Measurements from ENCODE around the gene MDP1.

The MDP1 gene

DNA sequence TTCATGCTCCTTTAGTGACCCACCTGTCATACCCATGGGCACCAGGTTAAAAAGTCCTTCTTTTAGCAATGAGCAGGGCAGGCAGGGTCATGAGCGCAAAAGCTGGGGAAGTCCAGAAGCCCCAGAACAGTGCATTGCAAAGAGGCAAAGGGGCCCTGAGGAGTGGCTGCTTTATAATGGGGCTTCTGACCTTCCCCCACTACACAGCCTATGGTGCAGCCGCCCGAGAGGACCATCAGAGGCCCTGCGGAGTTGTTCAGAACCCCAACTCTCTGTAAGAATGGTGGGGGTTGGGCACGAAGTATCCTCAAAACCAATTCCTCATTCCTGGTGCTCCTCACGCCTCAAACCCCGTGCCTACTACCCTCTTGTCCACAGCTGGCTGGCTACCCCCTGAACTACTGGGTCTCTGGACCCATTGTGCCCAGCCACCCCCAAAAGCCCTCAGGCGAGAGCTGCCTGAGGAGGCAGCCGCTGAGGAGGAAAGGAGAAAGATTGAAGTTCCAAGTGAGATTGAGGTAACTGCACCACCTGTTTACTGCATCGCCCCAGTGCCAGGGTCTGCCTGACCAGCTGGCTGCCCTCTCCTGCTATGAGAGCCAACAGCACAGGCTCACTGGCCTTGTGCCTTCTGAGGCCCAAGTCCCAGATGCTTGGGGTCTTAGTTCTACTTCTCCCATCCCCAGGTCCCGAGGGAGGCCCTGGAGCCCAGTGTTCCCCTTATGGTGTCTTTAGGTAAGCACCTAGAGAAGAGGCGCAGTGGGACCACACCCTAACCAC is 37.3 kb downstream of the MDP1 start:
- DNase-seq = no peak

DNA sequence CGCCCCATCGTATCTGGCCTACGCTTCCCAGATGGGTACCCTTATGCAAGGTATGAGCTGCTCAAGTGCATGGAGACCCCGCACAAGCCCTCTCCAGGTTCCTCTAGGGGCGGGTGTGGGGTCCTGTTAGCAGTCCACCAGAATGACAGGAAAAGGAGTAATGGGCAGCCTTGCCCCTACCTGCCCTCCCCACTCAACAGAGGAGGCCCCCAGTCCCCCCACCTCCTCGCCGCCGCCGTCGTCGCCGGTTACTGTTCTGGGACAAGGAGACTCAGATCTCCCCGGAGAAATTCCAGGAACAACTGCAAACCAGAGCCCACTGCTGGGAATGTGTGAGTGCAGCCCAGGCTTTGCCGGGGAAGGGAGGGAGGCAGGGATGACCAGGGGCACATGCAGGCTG is 38.0 kb downstream of the MDP1 start:
- DNase-seq = no peak

DNA sequence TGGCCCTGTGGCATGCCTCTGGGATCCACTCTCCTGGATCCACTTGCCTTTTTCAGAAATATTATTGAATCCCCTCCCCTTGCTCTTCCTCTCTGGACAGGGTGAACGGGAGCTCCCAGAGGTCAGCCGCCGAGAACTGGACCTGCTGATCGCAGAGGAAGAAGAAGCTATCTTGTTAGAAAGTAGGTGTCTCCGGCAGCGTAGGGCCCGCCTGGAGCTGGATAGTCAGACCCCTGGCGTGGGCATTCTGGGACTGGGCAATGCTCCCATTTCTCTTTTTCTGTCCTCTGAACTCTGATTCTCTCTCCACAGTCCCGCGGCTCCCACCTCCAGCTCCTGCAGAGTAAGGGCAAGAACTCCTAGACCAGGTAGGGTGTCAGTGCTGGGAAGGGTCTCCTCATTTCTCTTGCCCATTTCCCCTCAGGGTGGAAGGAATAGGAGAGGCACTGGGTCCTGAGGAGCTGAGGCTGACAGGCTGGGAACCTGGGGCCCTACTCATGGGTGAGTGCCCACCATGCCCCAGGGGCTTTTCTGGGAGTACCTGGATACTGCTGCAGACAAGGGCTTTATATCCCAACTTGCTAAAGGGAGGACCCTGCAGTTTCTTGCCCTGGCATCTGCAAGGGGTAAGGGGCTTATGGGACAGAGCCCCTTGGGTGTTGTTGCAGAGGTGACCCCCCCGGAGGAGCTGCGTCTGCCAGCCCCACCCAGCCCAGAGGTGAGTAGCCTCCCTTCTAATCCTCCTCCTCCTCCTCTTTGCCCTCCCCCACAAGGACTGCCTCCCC is 38.6 kb downstream of the MDP1 start:
- no peak for DNase-seq

DNA sequence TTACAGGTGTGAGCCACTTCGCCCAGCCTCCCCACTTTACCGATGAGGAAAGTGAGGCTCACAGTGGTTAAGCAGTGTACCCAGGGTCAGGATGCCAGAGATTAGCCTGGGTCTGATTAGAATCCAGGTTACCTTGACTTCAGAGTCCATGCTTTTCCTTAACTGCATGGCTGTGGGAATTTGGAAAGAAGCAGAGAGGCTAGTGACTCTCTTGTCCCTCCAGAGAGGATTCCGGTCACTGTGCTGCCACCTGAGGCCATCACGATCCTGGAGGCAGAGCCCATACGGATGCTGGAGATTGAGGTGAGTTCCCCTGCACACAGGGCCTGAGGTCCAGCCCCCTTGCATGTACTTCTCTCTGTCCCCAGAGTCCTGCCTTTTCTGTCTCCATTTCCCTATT is 39.3 kb downstream of the MDP1 start:
- DNase-seq = no peak

DNA sequence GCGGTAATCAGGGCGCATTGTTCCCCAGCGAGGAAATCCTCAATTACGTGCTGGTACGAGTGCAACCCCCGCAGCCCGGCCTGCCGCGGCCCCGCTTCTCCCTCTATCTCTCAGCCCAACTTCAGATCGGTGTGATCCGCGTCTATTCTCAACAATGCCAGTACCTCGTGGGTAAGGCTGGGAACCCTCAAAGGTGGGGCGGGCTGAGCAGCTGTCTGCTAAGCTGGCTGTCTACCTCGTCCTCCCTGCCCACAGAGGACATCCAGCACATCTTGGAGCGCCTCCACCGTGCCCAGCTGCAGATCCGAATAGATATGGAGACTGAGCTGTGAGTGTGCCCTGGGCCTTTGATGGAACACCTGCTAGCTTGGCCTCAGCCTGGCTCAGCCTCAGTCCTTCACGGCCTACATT is 43.0 kb downstream of the MDP1 start:
- DNase-seq = no peak

DNA sequence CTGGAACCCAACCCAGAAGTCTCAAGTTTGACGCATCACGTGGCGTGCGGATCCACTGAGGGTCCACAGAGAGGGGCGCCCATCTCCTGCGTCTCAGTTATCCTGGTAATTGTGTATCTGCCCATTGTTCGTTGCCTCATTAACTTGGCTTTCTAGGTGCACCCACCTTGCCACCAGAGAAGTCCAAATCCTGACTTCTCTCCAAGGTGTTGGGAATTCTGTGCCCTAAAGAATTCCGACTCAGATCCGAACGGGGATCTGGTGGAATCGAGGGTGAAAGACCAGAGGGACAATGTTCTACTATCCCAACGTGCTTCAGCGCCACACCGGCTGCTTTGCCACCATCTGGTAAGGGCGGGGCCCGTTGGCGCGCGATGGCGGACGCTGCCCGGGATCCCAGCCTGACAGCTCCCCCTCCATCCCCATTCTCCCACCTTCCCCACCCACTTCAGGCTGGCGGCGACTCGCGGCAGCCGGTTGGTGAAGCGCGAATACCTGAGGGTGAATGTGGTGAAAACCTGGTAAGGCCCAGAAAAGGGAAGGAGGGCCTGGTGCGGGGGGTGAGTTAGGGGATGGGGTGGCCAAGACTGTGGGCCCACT is 43.5 kb downstream of the MDP1 start:
- DNase-seq = peak; percentile 32

DNA sequence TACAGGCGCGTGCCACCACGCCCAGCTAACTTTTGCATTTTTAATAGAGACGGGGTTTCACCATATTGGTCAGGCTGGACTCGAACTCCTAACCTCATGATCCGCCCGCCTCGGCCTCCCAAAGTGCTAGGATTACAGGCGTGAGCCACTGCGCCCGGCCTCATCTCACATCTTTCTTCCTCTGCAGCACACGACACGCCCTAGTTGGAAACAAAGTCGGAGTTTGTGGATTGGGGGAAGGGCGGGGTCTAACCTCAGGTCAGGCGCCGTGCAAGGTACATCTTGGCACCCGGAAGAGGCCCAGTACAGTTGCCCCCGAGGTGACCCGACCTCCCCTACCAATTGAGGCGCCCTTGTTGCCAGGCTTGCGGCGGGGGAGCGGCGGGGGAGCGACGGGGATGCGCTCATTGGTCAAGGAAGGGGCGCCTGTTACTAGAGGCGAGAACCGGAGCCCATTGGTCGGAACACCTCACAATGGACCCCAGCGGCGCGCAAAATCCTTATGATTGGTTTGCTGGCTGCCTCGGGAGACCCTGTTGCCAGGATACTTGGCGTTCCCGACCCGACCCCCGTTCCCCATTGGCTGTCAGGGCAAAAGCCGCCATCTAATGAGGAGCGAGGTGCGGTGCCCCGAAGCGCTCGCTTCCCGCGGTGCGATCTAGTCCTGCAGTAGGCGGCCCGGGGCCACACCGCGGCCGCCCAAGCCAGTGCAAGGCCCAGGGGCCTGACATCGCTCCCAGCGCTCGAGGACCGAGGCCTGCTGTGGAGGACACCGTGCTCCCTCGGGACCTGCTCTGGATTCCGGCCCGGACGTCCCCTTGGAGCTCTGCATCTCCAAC is 44.2 kb downstream of the MDP1 start, which contains the start of gene REC8:
REC8 (plus strand) TSS at position 659 of the 839 bp plus-strand sequence. CDS start 473 bp downstream, outside the sequence.
- peak; percentile 98 for DNase-seq

DNA sequence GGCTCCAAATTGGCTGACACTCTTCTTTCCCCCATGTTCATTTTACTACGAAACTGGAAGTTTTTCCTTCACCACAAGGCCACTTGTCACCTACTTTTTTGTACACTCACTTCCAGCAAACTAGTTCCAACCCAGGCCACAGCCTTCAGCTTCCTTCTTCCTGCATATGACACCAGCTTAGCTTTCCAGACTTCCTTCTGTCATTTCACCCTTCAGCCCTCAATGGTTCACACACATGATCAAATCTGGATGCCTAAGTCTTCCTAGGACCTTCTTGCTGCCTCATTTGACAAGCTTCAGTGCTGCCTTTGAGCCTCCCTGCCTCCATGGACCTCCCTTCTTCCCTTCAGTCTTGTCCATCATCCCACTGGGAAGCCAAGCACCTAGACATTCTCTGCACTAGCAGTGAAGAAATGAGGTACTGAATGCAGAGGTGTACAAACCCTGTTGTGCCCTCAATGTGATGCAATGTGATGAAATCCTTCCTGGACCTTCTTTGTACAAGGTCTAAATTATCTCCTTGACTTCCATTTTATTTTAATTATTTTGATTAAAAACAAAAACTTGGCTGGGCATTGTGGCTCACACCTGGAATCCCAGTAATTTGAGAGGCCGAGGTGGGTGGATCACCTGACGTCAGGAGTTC is 48.3 kb downstream of the MDP1 start:
- DNase-seq = no peak

DNA sequence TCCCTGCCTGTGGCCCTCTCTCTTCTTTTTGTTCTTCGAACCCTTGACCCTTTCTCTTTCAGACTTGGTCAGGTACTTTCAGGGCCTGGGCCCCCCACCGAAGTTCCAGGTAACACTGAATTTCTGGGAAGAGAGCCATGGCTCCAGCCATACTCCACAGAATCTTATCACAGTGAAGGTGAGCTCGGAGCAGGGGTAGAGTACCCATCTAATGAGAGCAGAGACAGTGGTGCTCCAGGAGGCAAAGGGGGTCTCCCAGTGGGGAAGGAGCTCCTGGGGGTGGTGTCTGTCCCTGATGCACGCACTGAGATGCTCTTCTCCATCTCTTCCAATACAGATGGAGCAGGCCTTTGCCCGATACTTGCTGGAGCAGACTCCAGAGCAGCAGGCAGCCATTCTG is 50.1 kb downstream of the MDP1 start:
- no peak for DNase-seq

DNA sequence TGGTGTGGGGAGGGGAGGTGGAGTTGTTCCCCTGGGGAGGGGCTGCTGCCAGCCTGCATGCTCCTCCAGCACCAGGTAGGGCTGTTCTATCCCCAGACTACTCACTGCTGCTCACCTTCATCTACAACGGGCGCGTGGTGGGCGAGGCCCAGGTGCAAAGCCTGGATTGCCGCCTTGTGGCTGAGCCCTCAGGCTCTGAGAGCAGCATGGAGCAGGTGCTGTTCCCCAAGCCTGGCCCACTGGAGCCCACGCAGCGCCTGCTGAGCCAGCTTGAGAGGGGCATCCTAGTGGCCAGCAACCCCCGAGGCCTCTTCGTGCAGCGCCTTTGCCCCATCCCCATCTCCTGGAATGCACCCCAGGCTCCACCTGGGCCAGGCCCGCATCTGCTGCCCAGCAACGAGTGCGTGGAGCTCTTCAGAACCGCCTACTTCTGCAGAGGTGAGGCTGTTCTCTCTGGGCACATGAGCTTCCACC is 51.3 kb downstream of the MDP1 start:
- DNase-seq = no peak

Measured in NCI-H1694 treated with DMSO at 0.1 percent for 48 hours (cell line).